ENCODE data around the gene ACADM.

DNA sequence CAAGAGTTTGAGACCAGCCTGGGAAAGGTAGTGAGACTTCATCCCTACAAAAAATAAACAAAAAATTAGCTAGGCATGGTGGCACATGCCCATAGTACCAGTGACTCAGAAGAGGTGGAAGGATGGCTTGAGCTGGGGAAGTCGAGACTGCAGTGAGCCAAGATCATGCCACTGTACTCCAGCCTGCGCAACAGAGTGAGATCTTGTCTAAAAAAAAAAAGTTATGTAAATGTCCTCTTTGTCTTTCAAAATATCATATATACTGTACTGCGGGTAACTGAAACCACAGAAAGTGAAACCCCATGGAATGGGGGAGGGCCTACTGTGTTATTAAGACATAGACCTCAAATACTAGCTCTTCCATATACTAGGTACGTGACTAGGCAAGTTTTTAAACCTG is 20.8 kb downstream of the ACADM start:
- TF ChIP-seq EP300 (IDR thresholded peaks at IDR 0.05): no peak
- TF ChIP-seq CTCF (IDR thresholded peaks at IDR 0.05): no peak
- no peak for TF ChIP-seq POLR2AphosphoS5 (IDR thresholded peaks at IDR 0.05)
